ENCODE measurements around the gene EMID1. TPM values are rescaled to one million over a fixed set of nuclear protein-coding genes. Genes with fewer than 3 reads are reported as not detected.

The EMID1 gene
- total RNA-seq, 1 donor from 2014 or later, result 2.3 TPM

GRCh38 chr22:29194184-29194583, 11.5 kb upstream of the EMID1 start:
- DNase-seq (ENCODE audit: extremely low read depth, low read depth, low spot score), result no peak

DNA sequence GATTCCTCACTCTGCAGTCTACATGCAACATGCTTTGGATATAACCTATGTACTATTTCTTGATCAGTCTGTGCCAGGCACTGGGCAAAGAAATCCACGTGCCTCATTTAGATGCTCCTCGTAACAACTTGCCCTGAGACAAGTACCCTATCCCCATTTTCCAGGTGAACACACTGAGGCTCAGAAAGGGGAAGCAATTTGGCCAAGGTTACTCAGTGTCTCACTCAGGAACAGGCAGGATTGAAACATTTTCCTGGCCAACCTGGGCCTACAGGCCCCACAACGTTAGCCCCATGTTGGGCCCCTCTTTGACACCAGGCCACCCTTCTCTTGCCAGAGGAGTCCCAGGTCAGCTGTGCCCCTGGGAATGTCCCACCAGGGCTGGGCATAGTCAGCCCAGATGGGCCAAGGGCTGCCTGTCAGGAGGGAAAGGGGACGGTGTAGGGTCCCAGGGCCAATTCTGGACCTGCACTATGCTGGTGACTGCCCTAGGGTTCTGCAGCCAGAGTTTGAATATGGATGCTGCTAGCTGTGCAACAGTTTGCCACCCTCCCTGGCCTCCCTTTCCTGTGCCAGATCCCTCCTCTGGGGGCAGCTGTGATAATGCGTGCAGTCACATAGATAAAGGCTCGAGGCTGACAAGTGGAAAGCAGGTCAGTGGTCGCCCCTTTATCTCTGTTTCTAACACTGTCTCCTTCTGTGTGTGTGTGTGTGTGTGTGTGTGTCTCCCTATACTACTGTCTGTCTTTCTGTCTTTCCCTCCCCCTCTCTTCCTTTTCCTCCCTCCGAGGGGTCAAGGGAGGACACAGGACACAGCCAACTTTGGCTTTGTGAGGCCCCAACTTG, 10.4 kb upstream of the EMID1 start:
- no peak for DNase-seq (ENCODE audit: extremely low read depth, low read depth, low spot score)

- DNase-seq (ENCODE audit: extremely low read depth, low read depth, low spot score), result no peak
These were observed 9.6 kb upstream of the EMID1 start for GRCh38 chr22:29195964-29196666.

DNA sequence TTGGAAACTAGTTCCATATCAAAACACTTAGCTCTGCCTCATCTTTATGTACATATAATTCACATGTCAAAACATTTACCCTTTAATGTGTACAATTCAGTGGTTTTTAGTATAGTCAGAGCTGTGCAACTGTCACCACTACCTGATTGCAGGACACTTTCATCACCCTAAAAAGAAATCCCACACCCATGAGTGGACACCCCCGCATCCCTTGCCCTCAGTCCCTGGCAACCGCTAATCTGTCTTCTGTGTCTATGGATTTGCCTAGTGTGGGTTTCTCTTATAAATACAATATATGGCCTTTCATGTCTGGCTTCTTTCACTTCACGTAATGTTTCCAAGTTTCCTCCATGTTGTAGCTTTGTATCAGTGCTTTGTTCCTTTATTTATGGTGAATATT, 8.6 kb upstream of the EMID1 start:
- DNase-seq (ENCODE audit: extremely low read depth, low read depth, low spot score), result no peak

DNA sequence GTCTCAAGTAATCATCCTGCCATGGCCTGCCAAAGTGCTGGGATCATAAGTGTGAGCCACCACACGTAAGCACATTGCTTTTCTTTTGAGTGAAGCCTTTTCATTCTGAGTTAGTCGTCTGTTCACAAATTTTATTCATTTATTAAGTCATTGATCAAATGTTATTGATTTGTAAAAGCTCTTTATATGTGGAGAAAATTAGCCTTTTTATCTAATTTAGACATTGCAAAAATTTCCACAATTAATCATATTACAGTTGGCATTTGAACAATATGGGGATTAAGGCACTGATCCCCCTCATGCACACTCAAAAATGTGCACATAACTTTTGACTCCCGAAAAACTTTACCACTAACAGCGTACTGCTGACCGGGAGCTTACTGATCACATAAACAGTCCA, 7.5 kb upstream of the EMID1 start:
- no peak for DNase-seq (ENCODE audit: extremely low read depth, low read depth, low spot score)

- DNase-seq (ENCODE audit: extremely low read depth, low read depth, low spot score), result no peak
These were observed 5.8 kb upstream of the EMID1 start for GRCh38 chr22:29199702-29200400.

GRCh38 chr22:29200901-29201300, 4.8 kb upstream of the EMID1 start:
- no peak for DNase-seq (ENCODE audit: extremely low read depth, low read depth, low spot score)

GRCh38 chr22:29201782-29202181, 3.9 kb upstream of the EMID1 start:
- no peak for DNase-seq (ENCODE audit: extremely low read depth, low read depth, low spot score)

DNA sequence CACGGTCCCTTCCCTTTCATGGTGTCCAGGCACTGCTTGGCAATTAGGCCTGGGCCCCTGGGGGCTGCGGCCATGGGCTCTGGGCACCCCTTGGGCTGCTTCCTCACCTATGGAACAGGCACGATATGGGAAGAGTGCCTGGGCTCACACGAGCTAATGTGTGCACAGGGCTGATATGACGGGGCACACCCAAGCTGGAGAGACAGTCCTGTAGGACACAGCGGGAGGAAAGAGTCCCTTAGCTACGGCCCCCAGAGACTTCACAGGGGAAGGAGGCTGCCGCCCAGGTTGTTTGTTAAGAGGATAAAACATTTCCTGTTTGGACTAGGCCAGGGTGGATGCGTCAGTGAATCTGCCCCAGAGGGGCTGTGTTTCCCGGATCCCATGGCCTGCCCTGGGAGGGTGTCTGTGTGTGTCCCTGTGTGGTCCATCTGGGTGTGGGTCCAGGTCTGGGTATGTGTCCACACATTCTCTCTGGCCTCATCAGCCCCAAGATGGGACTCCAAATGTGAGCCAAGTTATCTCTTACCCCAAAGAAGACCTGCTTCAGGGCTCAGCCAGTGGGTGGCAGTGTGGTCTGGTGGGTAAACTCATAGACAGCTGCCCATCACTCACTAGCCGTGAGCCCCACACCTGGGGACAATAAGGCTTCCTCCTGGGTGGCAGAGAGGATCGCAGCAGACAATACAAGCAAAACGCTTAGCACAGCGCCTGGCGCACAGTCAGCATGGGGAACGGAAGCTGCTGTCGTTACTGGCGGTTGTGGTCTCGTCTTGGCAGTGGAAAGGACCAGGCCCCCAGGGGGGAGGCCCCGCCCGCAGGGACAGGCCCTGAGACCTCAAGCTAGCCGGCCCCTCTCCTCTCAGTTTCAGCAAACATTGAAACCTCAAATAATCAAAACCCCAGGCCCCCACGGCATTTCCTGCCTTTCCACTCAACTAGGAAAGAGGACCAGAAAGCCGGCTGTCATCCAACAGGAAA, 3.2 kb upstream of the EMID1 start:
- DNase-seq (ENCODE audit: extremely low read depth, low read depth, low spot score), result no peak

- DNase-seq (ENCODE audit: extremely low read depth, low read depth, low spot score), result no peak
These were observed 1.9 kb upstream of the EMID1 start for GRCh38 chr22:29203488-29204454.

DNA sequence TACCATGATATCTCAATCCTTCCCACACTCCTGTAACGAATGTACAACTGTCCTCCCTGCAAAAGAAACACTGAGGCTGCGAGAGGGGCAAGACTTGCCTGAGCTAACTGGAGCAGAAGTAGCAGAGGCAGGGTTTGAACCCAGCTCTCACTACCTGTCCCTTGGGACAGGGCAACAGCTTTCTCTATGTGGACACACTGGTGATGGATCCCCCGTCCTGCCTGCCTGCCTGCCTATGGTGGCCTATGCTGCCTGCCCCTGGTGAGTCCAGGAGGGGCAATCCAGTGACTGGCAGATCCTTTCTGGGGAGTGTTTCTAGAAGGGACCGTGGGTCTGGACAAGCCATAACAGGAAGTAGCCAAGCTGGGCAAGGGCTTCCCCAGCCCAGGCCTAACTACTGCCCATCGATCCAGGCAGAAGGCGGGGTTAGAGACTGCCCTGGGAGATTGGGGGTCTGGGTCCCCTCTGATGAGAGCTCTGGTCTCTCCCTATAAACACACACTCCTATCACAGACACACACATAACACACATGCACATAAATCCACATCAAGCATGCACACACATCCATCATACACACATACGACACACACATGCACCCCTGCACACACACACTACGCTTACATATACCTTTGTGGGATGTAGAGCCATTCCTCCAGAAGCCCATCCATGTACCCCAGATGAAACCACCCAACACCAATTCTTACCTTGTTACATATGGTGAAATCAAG, 1.1 kb upstream of the EMID1 start:
- DNase-seq (ENCODE audit: extremely low read depth, low read depth, low spot score), result no peak

GRCh38 chr22:29205252-29205593, 473 bp upstream of the EMID1 start:
- no peak for DNase-seq (ENCODE audit: extremely low read depth, low read depth, low spot score)

GRCh38 chr22:29206372-29207242, 911 bp downstream of the EMID1 start:
- DNase-seq (ENCODE audit: extremely low read depth, low read depth, low spot score), result no peak

- no peak for DNase-seq (ENCODE audit: extremely low read depth, low read depth, low spot score)
These were observed 1.5 kb downstream of the EMID1 start for GRCh38 chr22:29207243-29207550.

DNA sequence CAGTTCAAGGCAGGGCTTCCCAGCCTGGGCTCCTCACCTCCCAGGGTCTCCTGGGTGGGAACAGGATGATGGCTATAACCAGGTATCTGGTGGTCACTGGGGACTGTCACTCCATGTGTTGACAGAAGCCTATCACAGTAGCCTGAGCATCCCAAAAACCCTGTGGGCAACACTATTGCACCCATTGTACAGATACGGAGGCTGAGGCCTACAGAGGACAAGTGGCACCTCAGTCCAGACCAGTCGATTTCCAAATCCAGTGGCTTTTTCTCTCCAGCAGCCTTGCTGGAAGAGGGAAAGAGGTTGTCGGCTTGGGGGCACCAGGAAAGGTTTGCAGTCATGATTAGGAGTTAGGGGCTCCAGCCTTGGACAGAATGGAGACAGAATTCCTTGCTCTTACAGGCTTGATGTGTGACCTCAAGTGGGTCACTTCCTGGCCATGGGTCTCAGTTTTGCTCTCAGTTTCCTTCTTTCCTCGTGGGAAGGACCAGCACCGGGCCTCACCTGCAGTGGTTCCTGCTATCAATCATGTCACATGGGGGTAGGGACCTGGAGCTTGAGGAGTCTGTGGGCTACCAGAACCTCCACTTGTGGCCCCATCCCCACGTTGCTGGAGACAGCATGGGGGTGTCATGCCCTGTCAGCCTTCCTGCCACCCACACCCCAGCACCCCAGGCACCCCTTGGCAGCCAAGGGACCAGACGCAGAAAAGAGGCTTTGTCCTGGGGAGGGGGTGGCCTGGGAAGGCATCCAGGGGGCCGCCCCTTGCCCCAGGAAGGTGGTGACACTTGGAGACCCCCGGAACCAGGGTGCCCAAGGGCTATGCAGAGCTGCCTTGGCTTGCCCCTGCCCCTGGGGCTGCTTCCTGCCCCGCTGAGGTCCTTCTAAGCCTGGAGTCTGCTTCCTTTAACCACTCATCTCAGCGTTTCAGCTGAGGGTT, 2.1 kb downstream of the EMID1 start:
- DNase-seq (ENCODE audit: extremely low read depth, low read depth, low spot score), result no peak

GRCh38 chr22:29208502-29208862, 2.8 kb downstream of the EMID1 start:
- DNase-seq (ENCODE audit: extremely low read depth, low read depth, low spot score), result no peak

Measured in glomerular endothelial cell (primary cell).